ENCODE results near the gene FRMD4A. TPM values are rescaled to one million over a fixed set of nuclear protein-coding genes. Genes with fewer than 3 reads are reported as not detected.
"Not testable (repeated sequence)": the region's sequence is repeated elsewhere in the genome, so short reads cannot be mapped to it uniquely, and the experiment has no call there.

The FRMD4A gene
- total RNA-seq, 2 experiments from 2014 or later: 7.1 to 7.2 TPM

- no peak for DNase-seq
- Mint-ChIP-seq H3K36me3 (no peaks in the 10 kb centered on the region), H3K27ac (no peak overlapping the region), H3K9me3 (no peaks in the 10 kb centered on the region), H3K4me1 (no peaks in the 10 kb centered on the region), H3K27me3 (no peaks in the 10 kb centered on the region), H3K4me3 (no peak overlapping the region)
Observed at GRCh38 chr10:14087566-14087965, 243.2 kb downstream of the FRMD4A start.

DNA sequence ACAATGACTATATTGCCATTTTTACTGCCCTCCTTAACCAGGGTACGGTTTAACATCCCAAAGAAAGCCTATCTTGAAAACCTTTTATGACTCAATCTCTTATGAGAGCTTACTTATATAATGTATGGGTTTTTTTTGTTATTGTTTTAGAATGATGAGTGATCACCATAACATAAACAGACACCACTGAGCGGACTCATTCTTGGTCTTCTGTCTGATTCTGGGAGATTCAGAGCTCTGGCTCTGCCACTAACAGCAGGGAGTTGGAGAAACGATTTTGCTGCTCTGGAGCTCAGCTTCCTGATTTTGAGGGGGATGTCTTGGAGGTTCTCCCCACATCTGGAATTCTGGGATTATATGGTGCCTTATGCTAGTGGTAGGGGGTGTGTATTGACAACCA, 244.1 kb downstream of the FRMD4A start:
- H3K9me3 Mint-ChIP-seq: no peaks in the 10 kb centered on the region
- H3K36me3 Mint-ChIP-seq: no peaks in the 10 kb centered on the region
- no peak overlapping the region for H3K27ac Mint-ChIP-seq
- no peaks in the 10 kb centered on the region for H3K27me3 Mint-ChIP-seq
- H3K4me3 Mint-ChIP-seq: no peak overlapping the region
- H3K4me1 Mint-ChIP-seq: no peaks in the 10 kb centered on the region
- no peak for DNase-seq

DNA sequence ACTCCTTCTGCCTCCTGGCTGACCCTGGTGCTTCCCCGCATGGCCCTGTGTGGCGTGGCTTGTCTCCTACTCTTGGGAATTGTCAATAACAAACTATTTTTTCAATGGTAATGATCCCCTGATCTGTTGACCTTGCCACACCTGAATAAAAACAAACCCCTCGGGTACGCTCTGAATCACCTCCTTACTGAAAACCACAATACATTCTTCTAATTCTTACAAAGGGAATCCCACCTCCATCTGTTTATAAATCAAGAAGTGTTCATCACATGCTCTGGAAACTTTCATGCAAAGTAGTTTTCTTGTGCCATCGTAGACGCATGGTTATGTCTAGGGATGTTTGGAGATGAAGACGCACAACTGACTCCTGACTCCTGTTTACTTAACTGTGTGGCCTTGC, 245.8 kb downstream of the FRMD4A start:
- Mint-ChIP-seq H3K4me3 (no peak overlapping the region), H3K9me3 (peaks cover 2% of the 10 kb centered on the region), H3K27ac (no peak overlapping the region), H3K4me1 (no peaks in the 10 kb centered on the region), H3K36me3 (no peaks in the 10 kb centered on the region), H3K27me3 (no peaks in the 10 kb centered on the region)
- DNase-seq: no peak

DNA sequence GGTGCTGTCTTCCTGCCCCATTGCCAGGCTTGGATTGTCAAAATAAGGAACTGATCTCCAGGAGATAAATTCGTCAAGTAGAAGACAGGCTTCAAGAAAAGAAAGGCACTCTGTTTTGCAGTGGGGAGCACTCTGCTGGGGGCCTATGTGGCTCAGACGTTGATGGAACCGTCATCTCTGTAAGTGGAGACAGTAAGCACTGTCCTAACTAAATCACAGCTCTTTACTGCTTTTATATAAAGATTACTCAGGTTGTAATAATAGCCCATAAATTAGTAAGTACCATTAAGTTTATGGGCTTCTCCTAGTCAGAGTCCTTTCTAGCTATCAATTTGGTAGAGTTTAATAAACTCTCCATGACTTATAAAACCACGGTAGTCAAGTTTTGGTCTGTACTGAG, 249.9 kb downstream of the FRMD4A start:
- Mint-ChIP-seq H3K9me3 (peaks cover 5% of the 10 kb centered on the region), H3K36me3 (peaks cover 2% of the 10 kb centered on the region), H3K4me3 (no peak overlapping the region), H3K4me1 (no peaks in the 10 kb centered on the region), H3K27me3 (no peaks in the 10 kb centered on the region), H3K27ac (no peak overlapping the region)
- DNase-seq: no peak

DNA sequence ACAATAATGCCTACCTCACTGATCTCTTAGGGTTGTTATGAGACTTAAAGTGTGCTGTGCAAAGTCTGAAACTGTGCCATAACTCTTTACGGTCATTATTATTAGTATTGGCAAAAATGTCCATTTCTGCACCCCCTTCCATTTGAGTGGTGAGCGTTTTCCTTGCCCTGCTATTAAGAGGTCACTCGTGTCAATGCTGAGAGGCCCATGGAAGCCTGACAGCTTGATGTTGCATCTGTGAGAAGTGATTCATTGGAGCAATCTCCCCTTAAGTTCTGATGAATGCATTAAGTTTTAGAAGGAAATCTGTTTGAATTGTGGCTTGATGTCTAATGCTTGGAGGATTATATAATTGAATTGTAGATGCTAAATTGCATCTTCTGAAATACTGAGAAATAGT, 253.3 kb downstream of the FRMD4A start:
- H3K27me3 Mint-ChIP-seq: no peaks in the 10 kb centered on the region
- peaks cover 2% of the 10 kb centered on the region for H3K36me3 Mint-ChIP-seq
- H3K9me3 Mint-ChIP-seq: peaks cover 5% of the 10 kb centered on the region
- H3K4me3 Mint-ChIP-seq: no peak overlapping the region
- no peak for DNase-seq
- no peaks in the 10 kb centered on the region for H3K4me1 Mint-ChIP-seq
- no peak overlapping the region for H3K27ac Mint-ChIP-seq

GRCh38 chr10:14074062-14074884, 256.5 kb downstream of the FRMD4A start:
- Mint-ChIP-seq H3K27me3 (no peaks in the 10 kb centered on the region), H3K9me3 (peaks cover 3% of the 10 kb centered on the region), H3K27ac (no peak overlapping the region), H3K4me3 (no peak overlapping the region), H3K4me1 (no peaks in the 10 kb centered on the region), H3K36me3 (peaks cover 2% of the 10 kb centered on the region)
- DNase-seq: no peak

- Mint-ChIP-seq H3K4me1 (no peaks in the 10 kb centered on the region), H3K4me3 (no peak overlapping the region), H3K27me3 (no peaks in the 10 kb centered on the region), H3K36me3 (no peaks in the 10 kb centered on the region), H3K27ac (no peak overlapping the region), H3K9me3 (no peaks in the 10 kb centered on the region)
- DNase-seq: no peak
Observed at GRCh38 chr10:14072541-14072940, 258.2 kb downstream of the FRMD4A start.

DNA sequence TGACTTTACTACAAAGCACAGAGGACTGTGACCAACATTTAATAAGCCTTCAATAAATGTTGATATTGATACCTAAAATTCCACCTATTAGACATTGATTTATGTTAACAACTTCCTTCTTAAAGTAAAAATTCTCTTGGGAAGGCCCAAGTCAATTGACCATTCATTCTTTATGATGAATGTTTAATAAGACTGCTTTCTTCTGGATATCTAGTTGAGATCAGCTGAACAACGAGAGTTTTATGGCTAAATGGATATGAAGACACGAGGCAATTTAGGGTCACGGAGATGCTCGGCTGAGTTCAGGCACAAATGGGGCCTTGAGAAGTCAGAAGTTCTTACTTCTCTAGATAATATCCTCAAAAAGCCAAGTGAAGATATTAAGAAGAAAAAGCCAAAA, 258.8 kb downstream of the FRMD4A start:
- peaks cover 2% of the 10 kb centered on the region for H3K36me3 Mint-ChIP-seq
- H3K27me3 Mint-ChIP-seq: no peaks in the 10 kb centered on the region
- DNase-seq: no peak
- no peak overlapping the region for H3K27ac Mint-ChIP-seq
- H3K4me3 Mint-ChIP-seq: no peak overlapping the region
- H3K4me1 Mint-ChIP-seq: no peaks in the 10 kb centered on the region
- peaks cover 3% of the 10 kb centered on the region for H3K9me3 Mint-ChIP-seq

DNA sequence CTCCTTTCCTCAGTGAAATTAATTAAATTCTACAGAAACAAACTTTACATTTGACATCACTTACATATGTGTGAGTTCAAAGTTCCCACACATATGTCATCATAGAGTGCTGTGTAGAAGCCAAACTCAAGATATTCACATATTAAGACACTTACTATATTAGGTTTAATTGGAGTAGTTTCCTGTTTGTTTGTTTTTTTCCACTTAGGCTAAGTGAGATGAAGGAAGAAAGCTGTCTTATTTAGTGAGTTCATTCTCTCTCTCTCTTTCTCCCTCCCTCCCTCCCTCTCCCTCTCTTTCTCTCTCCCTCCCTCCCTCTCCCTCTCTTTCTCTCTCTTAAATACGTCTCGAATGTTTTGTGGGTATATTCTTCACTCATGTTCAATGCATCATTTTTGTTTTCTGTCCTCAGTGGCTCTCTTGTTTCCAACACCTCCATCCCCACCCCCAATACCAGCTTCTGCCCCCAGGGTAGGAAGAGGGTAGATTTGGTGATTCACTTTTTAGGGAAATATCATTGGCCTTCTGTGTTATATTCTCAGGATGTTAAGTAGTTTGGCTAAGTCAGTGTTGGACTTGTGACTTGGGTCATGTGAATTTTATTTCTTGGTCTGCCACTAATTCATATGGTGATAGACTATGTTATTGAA, 262.0 kb downstream of the FRMD4A start:
- Mint-ChIP-seq H3K36me3 (peaks cover 2% of the 10 kb centered on the region), H3K9me3 (peaks cover 9% of the 10 kb centered on the region), H3K27me3 (no peaks in the 10 kb centered on the region), H3K4me1 (no peaks in the 10 kb centered on the region), H3K4me3 (no peak overlapping the region), H3K27ac (no peak overlapping the region)
- no peak for DNase-seq

- not testable (repeated sequence) for H3K36me3 Mint-ChIP-seq, H3K9me3 Mint-ChIP-seq
Observed at GRCh38 chr10:14067638-14068037, 263.1 kb downstream of the FRMD4A start.

DNA sequence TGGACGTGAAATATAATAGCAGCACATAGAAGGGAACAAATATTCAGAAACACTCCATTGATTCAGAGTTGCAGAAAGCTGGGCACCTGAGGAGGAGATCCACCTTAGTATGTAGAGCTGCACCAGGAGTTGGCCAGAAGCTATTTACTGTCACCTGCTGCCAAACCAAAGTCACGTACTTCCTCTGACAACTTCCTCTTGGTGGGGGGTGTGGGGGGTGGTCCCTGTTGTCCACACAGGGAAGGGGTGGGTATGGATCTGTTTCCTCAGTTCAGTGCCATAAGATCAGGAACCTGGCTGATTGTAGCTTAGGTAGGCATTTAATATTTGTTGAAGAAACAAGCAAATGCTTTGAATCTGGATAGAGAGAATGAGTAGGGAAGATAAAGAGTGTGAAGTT, 264.6 kb downstream of the FRMD4A start:
- Mint-ChIP-seq H3K9me3 (peaks cover 9% of the 10 kb centered on the region), H3K27me3 (no peaks in the 10 kb centered on the region), H3K36me3 (peaks cover 2% of the 10 kb centered on the region), H3K4me3 (no peak overlapping the region), H3K27ac (no peak overlapping the region), H3K4me1 (no peaks in the 10 kb centered on the region)
- DNase-seq: no peak

More at GRCh38 chr10:14067638-14068037, 263.1 kb downstream of the FRMD4A start:
- not testable (repeated sequence) for H3K27me3 Mint-ChIP-seq, H3K4me3 Mint-ChIP-seq, H3K27ac Mint-ChIP-seq, DNase-seq, H3K4me1 Mint-ChIP-seq

DNA sequence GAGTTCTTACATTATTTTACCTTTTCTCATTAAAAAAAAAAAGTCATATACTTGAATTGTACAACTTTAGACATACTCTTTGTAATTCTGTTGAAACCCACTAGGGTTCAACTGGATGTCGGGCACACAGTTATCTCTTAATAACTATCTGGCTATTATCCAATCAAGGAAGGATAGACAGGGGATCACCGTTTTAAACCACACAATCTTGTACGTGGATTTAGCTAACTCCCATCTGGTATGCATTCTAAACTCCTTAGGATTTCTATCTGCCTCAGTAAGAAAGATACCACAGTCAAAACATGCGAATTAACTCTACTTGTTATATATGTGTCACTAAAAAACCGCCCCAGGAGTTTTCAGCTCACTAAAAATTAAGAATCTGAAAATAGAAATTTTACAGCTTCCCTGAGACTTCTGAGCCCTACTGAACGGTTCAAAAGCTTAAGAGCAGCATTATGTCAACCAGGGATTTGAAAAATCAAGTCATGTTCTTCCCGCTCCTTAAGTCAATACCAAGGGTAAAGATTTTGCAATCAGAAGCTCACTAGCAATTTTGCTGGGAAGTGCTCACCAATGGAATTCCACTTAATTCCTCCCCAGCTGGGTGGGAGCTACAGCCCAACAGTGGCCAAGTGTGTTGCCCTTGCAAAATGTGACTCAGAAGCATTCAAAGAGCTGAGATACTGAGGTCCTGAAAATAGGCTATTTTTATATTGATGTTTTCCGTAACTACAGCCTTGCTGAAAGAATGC, 267.0 kb downstream of the FRMD4A start:
- no peaks in the 10 kb centered on the region for H3K4me1 Mint-ChIP-seq
- H3K27me3 Mint-ChIP-seq: no peaks in the 10 kb centered on the region
- H3K4me3 Mint-ChIP-seq: no peak overlapping the region
- no peak for DNase-seq
- peaks cover 2% of the 10 kb centered on the region for H3K36me3 Mint-ChIP-seq
- H3K9me3 Mint-ChIP-seq: peaks cover 9% of the 10 kb centered on the region
- H3K27ac Mint-ChIP-seq: no peak overlapping the region

DNA sequence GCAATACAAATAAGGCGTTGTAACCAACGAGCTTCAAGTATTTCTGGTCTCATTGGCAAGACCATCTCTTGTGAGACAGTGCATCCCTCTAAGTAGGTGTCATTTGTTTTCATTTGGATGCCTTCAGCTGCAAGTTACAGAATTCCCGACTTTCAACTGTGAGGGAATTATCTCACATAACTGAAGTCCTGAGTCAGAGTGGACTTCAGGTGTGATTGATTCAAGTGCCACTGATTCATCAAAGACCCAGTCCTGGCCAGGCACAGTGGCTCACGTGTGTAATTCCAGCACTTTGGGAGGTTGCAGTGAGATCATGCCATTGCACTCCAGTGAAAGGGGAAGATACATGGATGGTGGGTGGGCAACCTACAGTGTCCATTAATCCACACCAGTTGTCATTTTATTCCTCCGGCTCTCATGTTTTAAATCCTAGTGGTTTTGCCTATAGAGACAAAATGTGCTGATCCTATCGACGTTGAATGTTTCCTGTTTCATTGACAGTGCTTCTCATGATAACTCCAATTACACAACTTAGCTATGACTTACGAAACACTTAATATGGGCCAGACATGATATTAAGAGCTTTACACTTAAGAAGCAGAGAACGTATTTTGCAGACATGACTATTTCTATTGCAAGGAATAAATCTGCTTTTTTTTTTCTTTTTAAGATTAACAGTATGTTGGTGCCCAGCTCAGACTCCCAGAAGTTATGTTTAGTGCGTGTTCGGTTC, 268.0 kb downstream of the FRMD4A start:
- Mint-ChIP-seq H3K4me1 (no peaks in the 10 kb centered on the region), H3K27ac (no peak overlapping the region), H3K4me3 (no peak overlapping the region), H3K36me3 (peaks cover 2% of the 10 kb centered on the region), H3K9me3 (peaks cover 9% of the 10 kb centered on the region), H3K27me3 (no peaks in the 10 kb centered on the region)
- no peak for DNase-seq

DNA sequence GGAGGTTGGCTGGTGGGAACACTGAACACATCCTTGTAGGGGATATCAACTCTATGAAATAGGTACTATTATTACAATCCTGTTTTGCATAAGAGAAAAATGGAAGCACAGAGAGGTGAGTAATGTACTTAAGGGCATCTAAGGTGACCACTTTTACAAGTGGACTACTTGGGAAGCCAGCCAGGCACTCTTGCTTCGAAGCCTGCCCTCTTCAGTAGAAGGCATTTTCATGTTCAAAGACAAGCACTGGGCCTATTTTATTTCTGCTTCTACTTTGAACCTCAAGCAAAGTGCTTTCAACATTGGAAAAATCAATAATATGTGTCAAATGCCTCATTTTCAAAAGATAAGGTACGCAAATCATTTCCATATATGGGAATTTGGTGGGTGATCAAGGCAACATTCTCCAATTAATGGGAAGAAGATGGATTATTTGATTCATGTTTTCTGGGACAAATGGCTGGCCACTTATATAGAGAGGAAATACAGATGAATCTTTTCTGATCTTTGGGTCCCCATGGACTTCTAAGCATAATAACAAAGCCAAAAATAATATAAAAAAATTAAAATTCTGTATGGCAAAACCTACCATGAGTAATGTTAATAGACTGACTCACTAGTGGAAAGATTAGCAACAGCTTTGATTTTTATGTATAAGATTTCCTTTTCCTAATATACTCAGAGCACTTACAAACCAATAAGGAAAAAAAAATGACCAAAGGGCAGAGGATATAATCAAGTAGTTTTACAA, 270.2 kb downstream of the FRMD4A start:
- no peaks in the 10 kb centered on the region for H3K9me3 Mint-ChIP-seq
- DNase-seq: no peak
- no peak overlapping the region for H3K4me3 Mint-ChIP-seq
- no peaks in the 10 kb centered on the region for H3K36me3 Mint-ChIP-seq
- no peaks in the 10 kb centered on the region for H3K27me3 Mint-ChIP-seq
- no peaks in the 10 kb centered on the region for H3K4me1 Mint-ChIP-seq
- H3K27ac Mint-ChIP-seq: no peak overlapping the region
